ENCODE results near the gene MAN1C1.

Gene MAN1C1

DNA sequence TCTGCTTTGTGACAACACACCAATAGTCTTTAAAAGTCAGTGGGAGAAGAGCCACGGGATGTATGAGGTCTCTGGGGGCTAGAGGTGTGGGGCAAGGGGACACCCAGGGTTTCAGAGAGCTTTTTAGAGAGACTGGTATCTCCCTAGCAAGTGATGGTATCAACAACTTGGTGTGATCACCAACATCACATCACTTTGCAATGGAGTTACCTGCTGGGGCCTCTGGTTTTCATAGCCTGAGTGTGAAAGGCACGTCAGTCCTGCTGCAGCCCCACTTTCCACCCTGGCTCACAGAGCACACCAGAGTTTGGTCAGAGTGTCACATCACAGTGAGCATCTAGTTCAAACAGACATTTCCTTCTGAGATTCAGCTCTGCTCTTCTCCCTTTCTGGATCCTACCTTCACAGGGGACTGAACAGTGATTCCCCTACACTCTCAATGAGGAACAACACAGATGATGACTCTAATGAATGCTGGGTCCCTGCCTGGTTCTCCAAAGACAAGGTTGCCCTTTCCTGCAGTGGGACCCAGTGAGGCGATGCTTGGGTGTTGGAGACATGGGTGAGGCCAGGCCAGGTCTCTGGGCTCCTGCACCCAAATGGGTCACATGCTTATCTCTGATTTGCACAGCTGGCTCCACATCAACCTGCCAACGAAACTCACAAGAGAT, 2.0 kb upstream of the MAN1C1 start:
- DNase-seq, result no peak

DNA sequence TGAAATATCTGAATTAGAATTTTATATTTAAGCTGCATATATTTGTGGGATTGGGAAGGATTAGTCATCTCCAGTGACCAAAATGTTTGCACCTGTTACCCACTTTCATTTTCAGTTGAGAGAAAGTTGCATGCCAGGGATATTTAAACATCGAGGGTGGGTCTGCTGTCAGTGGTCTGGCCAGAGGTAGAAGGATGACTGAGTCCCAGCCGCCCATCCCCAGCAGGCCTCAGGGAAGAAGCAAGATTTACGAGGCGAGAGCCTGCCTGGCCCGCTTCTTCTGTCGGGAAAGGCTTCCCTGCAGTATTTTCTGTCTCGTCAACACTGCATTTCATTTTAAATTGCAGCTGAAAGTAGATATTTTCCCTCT, 1.4 kb upstream of the MAN1C1 start:
- no peak for DNase-seq

DNA sequence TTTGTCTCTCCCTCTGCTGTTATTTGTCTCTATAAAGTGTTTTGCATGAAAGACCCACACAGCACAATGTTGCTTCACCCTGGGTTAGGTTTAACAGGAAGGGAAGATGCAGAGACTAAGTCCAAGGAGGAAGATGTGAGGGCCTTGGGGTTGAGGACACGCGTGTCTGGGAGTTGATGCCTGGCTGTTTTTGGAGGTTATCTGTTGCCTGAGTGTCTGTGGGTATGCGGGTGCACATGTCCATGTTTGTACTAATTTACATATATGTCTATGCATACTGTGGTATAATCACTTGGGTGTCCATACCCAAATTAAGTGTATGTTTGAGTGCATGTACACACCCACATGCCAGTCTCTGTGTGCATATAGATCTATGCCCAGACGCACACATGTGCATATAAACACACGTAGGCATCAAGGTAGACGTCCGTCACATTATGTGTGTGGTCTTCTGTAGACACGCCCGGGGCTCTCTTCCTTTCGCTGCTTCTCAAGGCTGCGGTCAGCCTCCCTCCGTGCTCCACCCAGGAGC, 962 bp upstream of the MAN1C1 start:
- DNase-seq, result no peak

GRCh38 chr1:25616987-25617624, 515 bp downstream of the MAN1C1 start:
- DNase-seq, result no peak

- DNase-seq, result no peak
Measured at GRCh38 chr1:25617625-25618432, 1.2 kb downstream of the MAN1C1 start.

DNA sequence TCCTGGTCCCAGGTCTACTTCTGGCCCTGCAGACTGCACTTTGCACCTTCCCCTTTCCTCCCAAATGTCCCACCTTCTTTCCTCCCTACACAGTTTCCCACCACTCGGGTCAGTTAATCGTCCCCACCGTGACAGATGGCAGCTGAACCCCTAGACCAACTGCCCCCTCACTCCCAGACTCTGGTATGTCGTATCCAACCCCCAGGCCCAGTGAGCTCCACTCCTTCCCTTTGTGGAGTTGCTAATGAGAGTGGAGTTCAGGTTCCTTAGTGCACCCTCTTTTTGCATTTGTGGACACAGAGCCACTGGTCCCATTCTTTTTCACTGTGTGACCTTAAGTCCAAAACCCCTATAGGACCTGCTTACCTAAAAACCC, 1.8 kb downstream of the MAN1C1 start:
- no peak for DNase-seq

DNA sequence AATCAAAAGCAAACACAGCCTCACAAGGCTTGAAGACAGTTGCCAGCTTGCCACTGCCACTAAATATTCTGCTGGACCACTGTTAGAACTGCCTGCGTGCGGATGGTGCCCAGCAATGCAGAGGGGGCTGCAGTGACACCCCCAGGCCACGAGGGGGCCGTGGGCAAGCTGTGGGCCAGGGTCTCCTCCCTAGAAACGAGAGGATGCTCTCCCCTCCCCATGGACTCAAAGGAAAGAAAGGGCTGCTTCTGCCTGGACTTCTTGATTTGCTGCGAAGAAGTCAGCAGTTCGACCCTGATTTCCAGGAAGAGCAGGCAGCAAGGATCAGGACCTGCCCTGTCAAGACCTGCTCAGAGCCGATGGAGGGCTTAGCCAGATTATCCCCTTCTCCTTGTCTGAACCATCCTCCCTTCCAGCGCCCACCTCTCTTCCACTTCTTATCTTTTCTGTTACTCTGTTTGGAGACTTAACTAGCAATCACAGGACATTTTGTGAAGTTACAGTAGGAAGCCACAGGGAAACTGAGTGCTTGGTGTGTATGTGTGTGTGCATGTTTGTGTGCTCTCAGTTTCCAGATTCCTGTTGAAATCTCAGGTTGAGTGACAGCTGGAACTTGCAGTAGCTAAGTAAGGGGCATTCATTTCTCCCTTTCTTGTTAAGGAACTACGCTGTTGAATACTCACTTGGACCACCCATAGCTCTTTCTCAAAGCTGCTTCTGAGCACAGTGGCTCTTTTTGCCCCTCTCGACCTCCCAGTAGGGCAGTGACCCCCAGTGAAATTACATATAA, 2.7 kb downstream of the MAN1C1 start:
- DNase-seq, result peak; percentile 37

DNA sequence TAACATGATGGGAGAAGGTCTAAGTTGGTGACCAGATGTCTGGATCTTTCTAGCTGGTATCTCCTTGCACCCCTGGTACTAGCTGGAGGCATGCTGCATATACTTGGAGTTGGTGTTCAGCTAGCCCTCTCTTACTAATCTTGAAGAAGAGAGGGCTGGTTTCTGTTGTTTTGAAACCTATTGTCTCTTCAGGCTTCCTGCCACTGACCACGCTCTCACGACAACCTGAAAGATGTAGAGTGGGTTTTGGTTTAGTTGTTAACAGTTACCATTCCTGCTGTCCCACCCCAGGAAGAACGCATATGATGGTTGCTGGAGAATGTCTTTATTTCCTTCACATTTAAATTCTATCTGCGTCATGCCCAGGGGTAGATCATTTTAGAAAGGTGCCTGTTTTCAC, 3.6 kb downstream of the MAN1C1 start:
- no peak for DNase-seq

GRCh38 chr1:25620701-25621350, 4.2 kb downstream of the MAN1C1 start:
- DNase-seq, result no peak

DNA sequence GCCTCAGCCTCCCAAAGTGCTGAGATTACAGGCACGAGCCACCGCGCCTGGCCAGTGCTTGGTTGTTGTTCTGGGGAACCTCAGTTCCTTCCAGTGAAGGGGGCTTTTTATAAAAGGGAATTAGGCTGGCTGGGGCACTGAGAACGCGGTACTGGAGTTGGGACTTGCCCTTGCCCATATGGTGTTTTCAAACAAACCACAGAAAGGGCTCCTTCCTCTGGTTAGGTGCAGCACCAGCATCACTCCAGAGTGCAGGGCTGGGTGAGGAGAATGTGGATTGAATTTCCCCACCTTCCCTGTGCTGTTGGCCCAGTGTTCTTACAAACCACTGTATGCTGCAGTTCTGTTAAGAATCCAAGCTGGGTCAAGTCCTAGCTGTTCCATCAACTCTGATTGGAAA, 5.3 kb downstream of the MAN1C1 start:
- DNase-seq, result no peak

DNA sequence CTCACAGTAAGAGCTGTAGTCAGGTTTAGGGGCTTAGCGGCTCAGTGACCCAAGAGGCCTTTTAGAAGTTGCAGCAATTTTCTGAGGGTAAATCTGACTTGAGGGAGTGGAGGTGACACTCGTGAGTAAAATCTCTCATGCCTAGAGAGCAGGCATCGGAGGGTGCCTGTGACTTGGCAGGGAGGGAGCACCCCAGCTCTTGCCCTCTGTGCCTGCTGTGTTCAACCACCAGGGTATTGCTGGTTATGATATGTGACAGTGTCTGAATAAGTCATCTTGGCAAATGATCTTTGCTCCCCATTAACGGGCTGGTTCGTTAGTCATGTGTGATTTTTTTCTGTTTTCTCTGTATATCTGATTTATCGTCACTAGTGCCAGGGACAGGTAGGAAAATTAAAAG, 5.9 kb downstream of the MAN1C1 start:
- no peak for DNase-seq

DNA sequence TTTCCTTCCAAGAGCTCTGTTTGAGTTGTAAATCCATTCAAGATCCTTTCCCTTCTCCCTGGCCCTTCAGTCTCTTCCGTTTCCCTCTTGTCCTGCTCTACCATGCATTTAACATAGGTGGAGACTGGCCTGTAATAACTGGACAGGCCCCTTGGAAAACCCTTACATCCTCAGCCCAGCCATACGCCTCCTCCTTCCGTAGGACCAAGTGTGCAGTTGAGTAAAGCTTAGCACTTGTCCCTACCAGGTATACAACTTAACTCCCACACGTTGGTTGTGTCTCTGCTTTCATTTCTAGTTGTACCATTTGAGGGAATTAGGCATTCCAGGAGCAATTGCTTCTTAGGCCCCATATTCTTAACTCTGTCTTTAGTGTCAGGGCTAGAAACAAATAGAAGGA, 6.4 kb downstream of the MAN1C1 start:
- no peak for DNase-seq

GRCh38 chr1:25623731-25624130, 7.1 kb downstream of the MAN1C1 start:
- no peak for DNase-seq

DNA sequence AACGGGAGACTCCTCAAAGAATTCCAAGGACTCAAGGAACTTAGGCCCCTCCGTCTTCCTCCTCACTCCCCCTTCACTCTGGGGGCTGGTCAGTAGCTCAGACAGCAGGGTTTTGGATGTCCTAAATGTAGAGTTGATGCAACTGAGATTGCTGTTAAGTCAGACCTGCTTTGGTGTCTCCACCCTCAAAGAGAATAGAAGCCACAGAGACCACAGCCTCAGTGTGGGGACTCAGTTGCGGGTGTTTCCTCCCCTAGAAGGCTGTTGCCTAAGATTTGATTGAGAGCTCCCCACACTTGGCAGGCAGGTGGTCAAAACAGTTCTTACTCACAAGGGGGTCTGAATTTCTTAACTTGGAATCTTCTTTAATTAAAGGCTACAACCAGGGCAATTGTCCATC, 7.6 kb downstream of the MAN1C1 start:
- no peak for DNase-seq

DNA sequence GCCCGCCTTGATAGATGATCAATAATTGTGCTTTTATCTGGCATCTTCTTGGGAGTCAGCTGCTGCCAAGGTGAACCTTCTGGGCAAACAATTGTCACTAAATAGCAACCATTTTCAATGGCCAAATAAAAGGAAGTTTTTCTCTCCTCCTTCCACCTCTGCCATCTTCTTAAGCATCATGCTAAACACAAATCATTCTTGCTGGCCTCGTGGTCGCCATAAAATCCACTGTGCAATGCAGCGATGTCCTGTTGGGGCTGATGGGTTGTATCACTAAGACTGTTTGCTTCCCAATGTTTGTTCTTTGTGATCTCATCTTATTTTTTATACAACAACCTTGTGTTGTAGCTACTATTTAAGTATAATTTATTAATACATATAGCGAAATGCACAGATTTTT, 8.0 kb downstream of the MAN1C1 start:
- no peak for DNase-seq

DNA sequence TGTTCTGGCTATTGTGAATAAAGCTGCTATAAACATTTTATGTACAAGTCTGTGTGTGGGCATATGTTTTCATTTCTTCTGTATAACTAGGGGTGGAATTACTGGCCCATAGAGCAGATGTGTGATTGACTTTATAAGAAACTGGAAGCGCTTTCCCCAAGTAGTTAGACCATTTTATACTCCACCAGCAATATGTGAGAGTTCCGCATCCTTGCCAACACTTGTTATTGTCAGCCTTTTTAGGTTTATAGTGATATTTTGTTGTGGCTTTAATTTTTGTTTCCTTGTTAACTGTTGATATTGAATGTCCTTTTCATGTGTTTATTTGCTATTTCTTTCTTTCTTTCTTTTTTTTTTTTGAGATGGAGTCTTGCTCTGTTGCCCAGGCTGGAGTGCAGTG, 9.4 kb downstream of the MAN1C1 start:
- DNase-seq, result no peak

DNA sequence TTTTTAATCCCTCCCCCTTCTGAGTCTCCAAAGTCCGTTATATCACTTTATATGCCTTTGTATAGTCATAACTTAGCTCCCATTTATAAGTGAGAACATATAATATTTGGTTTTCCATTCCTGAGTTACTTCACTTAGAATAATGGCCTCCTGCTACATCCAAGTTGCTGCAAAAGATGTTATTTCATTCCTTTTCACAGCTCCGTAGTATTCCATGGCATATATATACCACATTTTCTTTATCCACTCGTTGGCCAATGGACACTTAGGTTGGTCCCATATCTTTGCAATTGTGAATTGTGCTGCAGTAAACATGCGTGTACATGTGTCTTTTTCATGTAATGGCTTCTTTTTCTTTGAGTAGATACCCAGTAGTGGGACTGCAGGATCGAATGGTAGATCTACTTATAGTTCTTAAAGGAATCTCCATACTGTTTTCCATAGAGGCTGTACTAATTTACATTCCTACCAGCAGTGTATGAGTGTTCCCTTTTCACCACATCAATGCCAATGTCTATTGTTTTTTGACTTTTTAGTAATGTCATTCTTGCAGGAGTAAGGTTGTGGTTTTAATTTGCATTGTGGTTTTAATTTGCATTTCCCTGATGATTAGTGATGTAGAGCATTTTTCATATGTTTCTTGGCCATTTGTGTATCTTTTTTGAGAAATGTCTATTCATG, 12.3 kb downstream of the MAN1C1 start:
- DNase-seq, result no peak

GRCh38 chr1:25629836-25630235, 13.2 kb downstream of the MAN1C1 start:
- no peak for DNase-seq

DNA sequence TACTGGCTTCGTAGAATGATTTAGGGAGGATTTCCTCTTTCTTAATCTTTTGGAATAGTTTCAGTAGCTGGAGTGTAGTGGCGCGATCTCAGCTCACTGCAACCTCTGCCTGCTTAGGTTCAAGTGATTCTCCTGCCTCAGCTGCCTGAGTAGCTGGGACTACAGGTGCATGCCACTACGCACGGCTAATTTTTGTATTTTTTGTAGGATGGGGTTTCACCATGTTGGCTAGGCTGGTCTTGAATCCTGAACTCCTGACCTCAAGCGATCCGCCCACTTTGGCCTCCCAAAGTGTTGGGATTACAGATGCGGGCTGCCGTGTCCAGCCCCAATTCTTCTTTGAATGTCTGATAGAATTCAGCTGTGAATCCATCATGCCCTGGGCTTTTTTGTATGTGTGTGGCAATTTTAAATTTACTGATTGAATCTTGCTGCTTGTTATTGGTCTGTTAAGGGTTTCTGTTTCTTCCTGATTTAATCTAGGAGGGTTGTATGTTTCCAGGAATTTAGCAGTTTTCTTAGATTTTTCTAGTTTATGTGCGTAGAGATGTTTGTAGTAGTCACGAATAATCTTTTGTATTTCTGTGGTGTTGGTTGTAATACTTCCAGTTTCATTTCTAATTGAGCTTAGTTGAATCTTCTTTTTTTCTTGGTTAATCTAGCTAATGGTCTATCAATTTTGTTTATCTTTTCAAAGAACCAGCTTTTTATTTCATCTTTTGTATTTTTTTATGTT, 15.3 kb downstream of the MAN1C1 start:
- DNase-seq, result no peak

- DNase-seq, result no peak
Measured at GRCh38 chr1:25634066-25634465, 17.5 kb downstream of the MAN1C1 start.

GRCh38 chr1:25634896-25635295, 18.3 kb downstream of the MAN1C1 start:
- no peak for DNase-seq

Measured in NCI-H446 treated with DMSO at 0.1 percent for 48 hours (cell line).